GM19025 (cell line): ENCODE results near the gene MPZ.
"Not testable (repeated sequence)": the region's sequence is repeated elsewhere in the genome, so short reads cannot be mapped to it uniquely, and the experiment has no call there.

Experiments used
- ATAC-seq: cut with Tn5 transposase; IDR thresholded peaks from one replicate; pipeline ENCODE4 v1.9.1; 2021; ENCODE audit warnings: mild to moderate bottlenecking, low read depth, moderate library complexity; ENCODE audit not compliant: unreplicated experiment

The MPZ gene

DNA sequence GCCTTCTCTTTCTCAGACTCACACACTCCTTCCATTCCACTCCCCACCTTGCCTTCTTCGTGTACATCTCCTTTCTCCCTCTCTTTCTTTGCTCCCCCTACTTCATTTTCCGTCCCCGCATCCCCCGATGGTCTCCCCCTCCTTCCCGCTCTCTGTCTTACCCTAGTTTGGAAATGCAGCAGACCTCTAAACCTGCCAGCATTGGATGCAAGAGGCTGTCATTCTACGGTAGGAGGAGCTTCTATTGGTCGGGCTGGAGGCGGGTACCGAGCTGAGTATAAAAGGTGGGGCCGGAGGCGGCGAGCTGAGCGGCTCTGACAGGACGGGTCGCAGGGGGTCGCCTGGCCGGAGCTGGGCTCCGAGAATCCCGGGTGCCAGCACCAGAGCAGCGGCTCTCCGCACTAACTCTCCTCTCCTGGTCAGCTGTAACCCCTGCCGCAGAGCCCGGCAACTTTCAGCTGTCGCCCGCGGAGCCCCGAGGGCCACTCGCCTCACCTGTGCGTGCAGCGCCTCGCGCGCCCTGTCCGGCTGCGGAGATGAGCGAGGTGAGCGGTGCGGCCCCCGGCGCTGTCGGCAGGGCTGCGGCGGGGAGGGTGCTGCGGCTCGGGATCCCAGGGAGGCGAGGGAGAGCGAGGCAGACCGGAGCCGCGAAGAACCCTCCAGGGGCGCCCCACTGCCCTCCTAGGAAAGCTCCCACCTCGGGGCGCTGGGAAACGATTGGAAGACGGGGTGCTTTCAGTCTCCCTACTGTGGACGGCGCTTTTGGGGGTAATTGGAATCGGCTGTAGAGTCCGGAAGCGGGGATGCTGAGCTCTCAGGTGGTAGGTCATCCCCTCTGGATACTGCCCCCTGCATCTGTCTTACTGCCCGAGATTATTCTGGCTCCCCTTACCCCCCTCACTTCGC lies 51.1 kb downstream of the MPZ start, which contains the start of gene PCP4L1:
PCP4L1 (plus strand) TSS at position 307 of the 906 bp plus-strand sequence; CDS start at position 537, 230 bp downstream.
- ATAC-seq = peak; percentile 81

- not testable (repeated sequence) for ATAC-seq
These were observed 52.7 kb downstream of the MPZ start for GRCh38 chr1:161257109-161257508.

DNA sequence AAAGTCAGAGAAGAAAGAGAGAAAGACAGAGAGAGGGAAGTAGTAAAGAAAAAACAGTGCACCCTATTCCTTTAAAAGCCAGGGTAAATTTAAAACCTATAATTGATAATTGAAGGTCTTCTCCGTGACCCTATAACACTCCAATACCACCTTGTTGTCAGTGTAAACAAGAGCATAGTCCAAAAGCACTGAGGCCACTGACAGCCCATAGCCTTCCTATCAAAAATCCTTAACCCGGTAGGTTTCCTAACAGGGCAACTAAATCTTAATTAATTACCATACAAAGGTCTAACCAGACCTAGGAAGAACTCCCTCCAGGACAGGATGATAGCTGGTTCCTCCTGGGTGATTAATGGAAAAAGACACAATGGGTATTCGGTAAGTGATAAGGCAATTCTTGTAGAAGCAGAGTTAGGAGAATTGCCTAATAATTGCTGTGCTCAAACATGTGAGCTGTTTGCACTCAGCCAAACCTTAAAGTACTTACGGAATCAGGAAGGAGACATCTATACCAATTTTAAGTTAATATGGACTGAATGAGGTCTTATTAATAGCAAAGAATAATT lies 53.7 kb downstream of the MPZ start:
- ATAC-seq = not testable (repeated sequence)

DNA sequence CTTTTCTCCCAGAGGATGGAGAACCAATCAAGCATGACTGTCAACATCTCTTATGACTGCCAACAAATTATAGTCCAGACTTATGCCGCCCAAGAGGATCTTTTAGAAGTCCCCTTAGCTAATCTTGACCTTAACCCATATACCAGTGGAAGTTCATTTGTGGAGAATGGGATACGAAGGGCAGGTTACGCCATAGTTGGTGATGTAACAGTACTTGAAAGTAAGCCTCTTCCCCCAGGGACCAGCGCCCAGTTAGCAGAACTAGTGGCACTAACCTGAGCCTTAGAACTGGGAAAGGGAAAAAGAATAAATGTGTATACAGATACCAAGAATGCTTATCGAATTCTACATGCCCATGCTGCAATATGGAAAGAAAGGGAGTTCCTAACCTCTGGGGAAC lies 54.5 kb downstream of the MPZ start:
- ATAC-seq = not testable (repeated sequence)
